K562 (cell line): Measurements from ENCODE around the gene DENND6B. TPM values are rescaled to one million over a fixed set of nuclear protein-coding genes. Genes with fewer than 3 reads are reported as not detected.
A peak's percentile ranks its signal among the peaks of the same experiment; 100 is the strongest.

ENCODE experiments used
- CC2D1A ChIP-seq: fragments of 450-650 bp; IDR thresholded peaks from 2 replicates; pipeline ENCODE4 v1.6.1; 2017; ENCODE audit warnings: mild to moderate bottlenecking
- CTCF ChIP-seq, 3 experiments: IDR thresholded peaks in 2 of 3; conservative IDR thresholded peaks in 1 of 3; 2 replicates each; pipeline ENCODE4 v1.5.1; 2011 to 2012; ENCODE audit warnings: low read length in 3 of 3, mild to moderate bottlenecking in 3 of 3, control low read depth in 2 of 3, improper control_type of control experiment in 1 of 3, inconsistent platforms in 1 of 3, low read depth in 1 of 3, mixed read lengths in 1 of 3, moderate library complexity in 1 of 3; ENCODE audit not compliant: insufficient read depth in 2 of 3
- FOXJ2 ChIP-seq: fragments of 200-800 bp; sonication (Bioruptor generic); IDR thresholded peaks from 2 replicates; pipeline ENCODE4 v1.6.1; 2016; ENCODE audit warnings: missing genetic modification characterization, missing compliant biosample characterization
- IRF2 ChIP-seq: sonication (generic); formaldehyde crosslinking; IDR thresholded peaks from 2 replicates; pipeline ENCODE4 v1.8.1; 2022; ENCODE audit warnings: mild to moderate bottlenecking, missing genetic modification reagents
- MED1 ChIP-seq: sonication (generic); formaldehyde crosslinking; IDR thresholded peaks from 2 replicates; pipeline ENCODE4 v1.8.1; 2023; ENCODE audit warnings: missing genetic modification reagents, borderline replicate concordance
- NRF1 ChIP-seq, 2 experiments: fragments of 450-650 bp; IDR thresholded peaks in 1 of 2; conservative IDR thresholded peaks in 1 of 2; 2 replicates each; pipeline ENCODE4 v1.6.1; 2014; ENCODE audit warnings: mild to moderate bottlenecking in 2 of 2
- PHB ChIP-seq: fragments of 250-450 bp; sonication (Bioruptor Pico); IDR thresholded peaks from 2 replicates; pipeline ENCODE4 v1.5.0; 2021
- TFAP4 ChIP-seq: sonication (generic); formaldehyde crosslinking; IDR thresholded peaks from 2 replicates; pipeline ENCODE4 v1.8.0; 2022; ENCODE audit warnings: missing genetic modification reagents, mild to moderate bottlenecking, moderate library complexity, borderline replicate concordance
- THRA ChIP-seq: fragments of 450-650 bp; IDR thresholded peaks from 2 replicates; pipeline ENCODE4 v1.6.1; 2017; ENCODE audit warnings: mild to moderate bottlenecking, moderate library complexity
- USF1 ChIP-seq: sonication (generic); formaldehyde crosslinking; IDR thresholded peaks from 2 replicates; pipeline ENCODE4 v1.9.0; 2022; ENCODE audit warnings: mild to moderate bottlenecking, missing genetic modification reagents
- ZBTB33 ChIP-seq: sonication (generic); formaldehyde crosslinking; IDR thresholded peaks from 2 replicates; pipeline ENCODE4 v1.8.1; 2023; ENCODE audit warnings: mild to moderate bottlenecking, missing genetic modification reagents
- ZFPM2 ChIP-seq: fragments of 250-450 bp; sonication (Bioruptor Pico); IDR thresholded peaks from 2 replicates; pipeline ENCODE4 v1.5.1; 2022; ENCODE audit warnings: mild to moderate bottlenecking
- ZNF740 ChIP-seq, 3 experiments: fragments of 200-800 bp in 1 of 3; sonication (Bioruptor generic) in 1 of 3; sonication (generic) in 1 of 3; formaldehyde crosslinking in 1 of 3; IDR thresholded peaks; 2 replicates each; pipeline versions ENCODE4 v1.6.1 to v1.8.0; 2016 to 2022; ENCODE audit warnings: mild to moderate bottlenecking in 2 of 3, missing compliant biosample characterization in 2 of 3, missing genetic modification characterization in 2 of 3, missing genetic modification reagents in 1 of 3
- polyA plus RNA-seq, 8 experiments: library from polyadenylated mRNA; depleted of rRNA in 4 of 8; stranded (reverse) in 5 of 8; unstranded in 3 of 8; fragments of >200 nt; fragmentation: Nextera tagmentation in 2 of 8; fragmentation: Illumina TruSeq in 1 of 8; extraction: Ambion mirVana in 2 of 8; extraction: Trizol in 1 of 8; gene quantifications; 2 replicates each; pipeline versions ENCODE4 v1.2.1 to v1.2.3, GENCODE V29; 2011 to 2014; ENCODE audit warnings: inconsistent platforms in 1 of 8, missing spikeins in 1 of 8
- total RNA-seq, 7 experiments: library from RNA; depleted of rRNA in 6 of 7; stranded (reverse); fragments of >200 nt in 6 of 7; fragmentation: Illumina TruSeq in 2 of 7; extraction: Trizol in 2 of 7; gene quantifications; 2 replicates each; pipeline versions ENCODE4 v1.2.1 to v1.2.3, GENCODE V29; 2011 to 2021; ENCODE audit warnings: low replicate concordance in 1 of 7

DENND6B gene
- total and polyA plus RNA-seq, 9 of the 15 experiments (the other 6 are each of a cell fraction or from before 2014, with no cell fraction given), result 0.07 to 3.7 (median 1.5) TPM

DNA sequence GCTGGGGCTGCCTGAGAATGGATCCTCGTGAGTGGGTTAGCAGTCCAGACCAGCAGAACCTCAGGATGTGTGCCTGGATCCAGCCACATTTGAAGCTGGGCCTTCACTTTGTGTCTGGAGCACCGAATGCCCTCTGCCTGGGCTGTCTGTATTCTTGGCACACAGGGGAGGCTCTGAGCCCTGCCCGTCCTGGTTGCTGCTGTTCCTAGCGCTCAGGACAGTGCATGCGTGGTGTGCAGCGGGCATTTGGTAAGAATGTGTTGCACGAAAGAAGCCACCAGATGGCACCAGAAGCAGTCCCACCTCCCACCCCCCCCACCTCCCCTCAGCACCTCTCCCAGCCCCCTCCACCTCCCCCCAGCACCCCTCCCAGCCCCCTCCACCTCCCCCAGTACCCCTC is 52.5 kb downstream of the DENND6B start (continued):
- TF ChIP-seq CTCF (IDR thresholded peaks at IDR 0.05 in 2 of 3, conservative IDR thresholded peaks at IDR 0.05 in 1 of 3; ENCODE audit: insufficient read depth in 2 of 3, low read depth in 1 of 3, low read length in 3 of 3) (peak; percentile 21 to 46 (median 36); a peak in 4 of 6 replicates), FOXJ2 (tag) (no peak), ZFPM2 (no peak), IRF2 (CRISPR knock-in tag) (no peak), CC2D1A (no peak), NRF1 (conservative IDR thresholded peaks at IDR 0.05 in 1 of 2, IDR thresholded peaks at IDR 0.05 in 1 of 2) (0 out of 4 replicates have a peak, but pooled peaks of 1 of the 2 experiments have one; percentile 19), ZBTB33 (CRISPR knock-in tag) (0 out of 2 replicates have a peak, but pooled peaks have one; percentile 35), THRA (no peak), ZNF740 (CRISPR knock-in tag; IDR thresholded peaks at IDR 0.05) (peak; percentile 82), ZNF740 (tag; IDR thresholded peaks at IDR 0.05) (no peak), MED1 (CRISPR knock-in tag) (no peak), TFAP4 (CRISPR knock-in tag) (no peak), PHB (CRISPR knock-in tag) (no peak), USF1 (CRISPR knock-in tag) (no peak)
